Testis (tissue), 2 donors: Measurements from ENCODE around the gene NKAPD1.

Source experiments
- CTCF ChIP-seq, 3 experiments: fragments of 450-650 bp in 2 of 3; fragments of 200-600 bp in 1 of 3; sonication (generic) in 1 of 3; IDR thresholded peaks; one replicate each; pipeline ENCODE4 v1.5.1; 2016 to 2019; ENCODE audit warnings: antibody characterized with exemption in 3 of 3, mild to moderate bottlenecking in 2 of 3, moderate library complexity in 1 of 3
- POLR2A ChIP-seq: fragments of 450-650 bp; IDR thresholded peaks from one replicate; pipeline ENCODE4 v1.6.1; 2017; ENCODE audit warnings: antibody characterized with exemption, mild to moderate bottlenecking, moderate library complexity

DNA sequence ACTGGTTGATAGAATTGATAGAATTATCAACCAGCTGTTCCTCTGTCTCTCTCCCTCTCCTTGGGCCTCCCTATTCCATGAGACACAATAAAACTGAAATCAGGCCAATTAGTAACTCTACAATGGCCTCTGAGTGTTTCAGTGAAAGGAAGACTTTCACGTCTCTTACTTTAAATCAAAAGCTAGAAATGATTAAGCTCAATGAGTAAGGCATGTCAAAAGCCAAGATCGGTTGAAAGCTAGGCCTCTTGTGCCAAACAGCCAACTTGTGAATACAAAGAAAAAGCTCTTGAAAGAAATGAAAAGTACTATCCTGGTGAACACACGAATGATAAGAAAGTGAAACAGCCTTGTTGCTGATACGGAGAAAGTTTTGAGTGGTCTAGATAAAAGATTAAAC, 16.9 kb upstream of the NKAPD1 start:
- TF ChIP-seq CTCF (IDR thresholded peaks at IDR 0.05) (no peak), POLR2A (no peak)
